GM21423 (cell line): ENCODE measurements around the gene F2R.
"Not testable (repeated sequence)": the region's sequence is repeated elsewhere in the genome, so short reads cannot be mapped to it uniquely, and the experiment has no call there.

Experiments
- ATAC-seq: cut with Tn5 transposase; IDR thresholded peaks from one replicate; pipeline ENCODE4 v1.9.1; 2021; ENCODE audit warnings: mild to moderate bottlenecking, moderate library complexity; ENCODE audit not compliant: unreplicated experiment

F2R gene

GRCh38 chr5:76717222-76718083 is 1.5 kb downstream of the F2R start:
- ATAC-seq, result no peak

DNA sequence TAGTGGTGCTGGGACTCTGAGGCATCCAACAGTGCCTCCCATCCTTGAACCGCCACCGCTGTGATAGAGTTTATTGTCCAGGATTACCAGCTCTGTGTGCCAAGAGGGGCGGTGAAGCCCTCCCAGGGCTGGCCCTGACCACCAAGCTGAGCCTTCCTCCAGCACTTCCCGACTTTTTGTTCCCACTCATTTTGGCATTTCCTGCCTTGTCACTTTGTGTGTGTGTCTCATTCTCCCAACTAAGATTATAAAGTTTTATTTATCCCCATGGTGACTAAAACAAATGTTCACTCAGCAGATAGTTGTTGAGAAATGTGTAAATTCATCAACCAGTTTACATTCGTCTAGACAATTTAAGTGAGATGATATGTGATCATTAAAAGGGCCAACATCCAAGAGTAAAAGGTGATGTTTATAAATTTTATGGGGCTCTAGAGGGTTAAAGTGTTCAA is 2.5 kb downstream of the F2R start:
- ATAC-seq, result no peak

GRCh38 chr5:76718880-76719279 is 3.0 kb downstream of the F2R start:
- ATAC-seq, result no peak

DNA sequence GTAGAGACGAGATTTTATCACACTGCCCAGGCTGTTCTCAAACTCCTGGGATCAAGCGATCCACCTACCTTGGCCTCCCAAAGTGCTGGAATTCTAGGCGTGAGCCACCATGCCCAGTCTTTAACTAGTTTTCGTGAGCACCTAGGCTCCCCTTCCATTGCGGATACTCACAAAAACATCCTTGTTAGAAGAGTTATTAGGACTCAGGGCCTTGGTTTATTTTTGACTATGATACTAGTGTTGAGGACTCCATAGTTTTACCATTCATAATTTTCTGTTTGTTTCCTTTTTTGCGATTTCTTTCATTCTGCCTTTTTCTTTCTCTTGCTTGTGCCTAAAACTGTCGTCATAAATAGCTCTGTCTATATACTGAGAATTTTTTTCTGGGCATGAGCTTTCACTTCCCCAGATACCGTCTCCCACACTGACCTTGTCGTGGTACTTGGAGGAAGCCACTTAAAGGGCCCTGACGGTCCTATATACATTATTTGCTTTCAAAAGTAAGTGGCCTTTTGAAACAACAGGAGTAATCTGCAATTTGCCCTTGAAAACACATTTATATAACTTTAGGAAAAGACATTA is 5.2 kb downstream of the F2R start:
- peak; percentile 94 for ATAC-seq

GRCh38 chr5:76723266-76723665 is 7.3 kb downstream of the F2R start:
- ATAC-seq, result no peak

- ATAC-seq, result no peak
Observed at GRCh38 chr5:76723906-76724305, 8.0 kb downstream of the F2R start.

DNA sequence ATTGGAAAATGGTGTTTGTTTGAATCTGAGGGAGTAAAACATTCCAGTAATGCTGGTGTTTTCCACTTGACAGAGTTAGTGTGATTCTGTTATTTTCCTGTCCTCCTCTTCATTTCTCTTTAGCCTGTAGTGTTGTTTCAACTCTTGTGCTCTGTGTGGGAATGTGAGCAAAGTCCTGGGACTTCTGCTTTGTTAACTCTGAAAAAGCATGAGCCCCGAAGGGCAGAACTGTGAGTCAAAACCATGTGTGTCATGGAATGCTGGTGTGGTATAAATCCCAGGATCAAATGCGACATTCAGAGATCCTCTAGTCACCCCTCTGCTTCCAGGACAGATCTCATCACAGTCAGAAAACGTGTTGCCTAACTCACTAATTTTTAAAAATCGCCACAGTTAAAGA is 8.9 kb downstream of the F2R start:
- no peak for ATAC-seq

DNA sequence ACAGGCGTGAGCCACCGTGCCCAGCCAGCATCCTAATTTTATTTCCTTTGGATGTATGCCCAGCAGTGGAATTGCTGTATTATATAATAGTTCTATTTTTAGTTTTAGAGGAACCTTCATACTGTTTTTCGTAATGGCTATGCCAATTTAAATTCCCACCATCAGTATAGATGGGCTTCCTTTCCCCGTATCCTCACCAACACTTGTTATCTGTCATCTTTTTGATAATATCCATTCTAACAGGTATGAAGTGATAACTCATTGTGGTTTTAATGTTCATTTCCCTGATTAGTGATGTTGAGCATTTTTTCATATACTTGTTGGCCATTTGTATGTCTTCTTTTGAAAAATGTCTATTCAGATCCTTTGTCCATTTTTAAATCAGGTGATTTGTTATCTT is 13.0 kb downstream of the F2R start:
- ATAC-seq, result no peak

- ATAC-seq, result no peak
Observed at GRCh38 chr5:76729373-76730290, 13.7 kb downstream of the F2R start.

DNA sequence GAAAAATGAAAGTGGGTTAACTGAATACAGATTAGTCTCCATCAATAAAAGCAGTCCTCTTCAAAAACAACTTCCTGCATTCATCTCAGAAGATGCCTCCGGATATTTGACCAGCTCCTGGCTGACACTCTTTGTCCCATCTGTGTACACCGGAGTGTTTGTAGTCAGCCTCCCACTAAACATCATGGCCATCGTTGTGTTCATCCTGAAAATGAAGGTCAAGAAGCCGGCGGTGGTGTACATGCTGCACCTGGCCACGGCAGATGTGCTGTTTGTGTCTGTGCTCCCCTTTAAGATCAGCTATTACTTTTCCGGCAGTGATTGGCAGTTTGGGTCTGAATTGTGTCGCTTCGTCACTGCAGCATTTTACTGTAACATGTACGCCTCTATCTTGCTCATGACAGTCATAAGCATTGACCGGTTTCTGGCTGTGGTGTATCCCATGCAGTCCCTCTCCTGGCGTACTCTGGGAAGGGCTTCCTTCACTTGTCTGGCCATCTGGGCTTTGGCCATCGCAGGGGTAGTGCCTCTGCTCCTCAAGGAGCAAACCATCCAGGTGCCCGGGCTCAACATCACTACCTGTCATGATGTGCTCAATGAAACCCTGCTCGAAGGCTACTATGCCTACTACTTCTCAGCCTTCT is 16.6 kb downstream of the F2R start:
- ATAC-seq, result no peak

DNA sequence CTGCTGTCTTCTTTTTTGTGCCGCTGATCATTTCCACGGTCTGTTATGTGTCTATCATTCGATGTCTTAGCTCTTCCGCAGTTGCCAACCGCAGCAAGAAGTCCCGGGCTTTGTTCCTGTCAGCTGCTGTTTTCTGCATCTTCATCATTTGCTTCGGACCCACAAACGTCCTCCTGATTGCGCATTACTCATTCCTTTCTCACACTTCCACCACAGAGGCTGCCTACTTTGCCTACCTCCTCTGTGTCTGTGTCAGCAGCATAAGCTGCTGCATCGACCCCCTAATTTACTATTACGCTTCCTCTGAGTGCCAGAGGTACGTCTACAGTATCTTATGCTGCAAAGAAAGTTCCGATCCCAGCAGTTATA is 17.1 kb downstream of the F2R start:
- ATAC-seq, result peak; percentile 57

DNA sequence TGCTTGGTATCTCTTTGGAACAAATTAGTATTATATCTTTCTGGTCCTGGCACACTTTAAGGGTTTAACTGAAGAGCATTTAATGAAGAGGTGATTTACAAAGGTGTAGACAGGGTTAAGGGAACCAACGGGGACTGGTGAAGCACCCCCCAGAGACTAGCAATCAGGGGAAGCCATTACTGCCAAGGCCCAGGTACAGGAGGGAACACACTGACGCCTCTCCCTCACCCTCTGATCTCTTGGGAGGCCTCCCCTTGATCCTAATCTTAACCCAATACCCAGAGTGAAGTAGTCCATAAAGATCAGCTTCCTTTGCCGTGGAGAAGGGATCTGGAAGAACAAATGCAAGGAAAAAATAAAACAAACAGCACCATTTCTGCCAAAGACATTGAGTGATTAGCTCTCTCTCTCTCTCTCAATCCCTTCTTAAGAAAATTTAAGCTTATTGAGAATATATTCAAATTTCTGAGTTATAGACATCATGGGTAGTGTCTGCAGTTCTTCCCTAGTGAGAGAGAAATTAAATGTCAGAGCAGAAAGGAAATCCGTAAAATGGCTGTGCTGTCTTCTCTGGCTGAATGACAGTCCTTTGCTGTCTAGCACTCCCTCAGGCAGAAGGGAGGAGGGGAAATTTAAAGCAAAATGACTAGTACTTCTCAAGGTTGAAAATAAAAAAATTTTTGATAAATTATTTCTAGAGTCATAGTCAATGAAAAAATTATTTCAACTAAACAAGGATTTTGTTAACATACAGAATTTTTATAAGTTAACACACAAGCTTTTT is 20.0 kb downstream of the F2R start:
- no peak for ATAC-seq

DNA sequence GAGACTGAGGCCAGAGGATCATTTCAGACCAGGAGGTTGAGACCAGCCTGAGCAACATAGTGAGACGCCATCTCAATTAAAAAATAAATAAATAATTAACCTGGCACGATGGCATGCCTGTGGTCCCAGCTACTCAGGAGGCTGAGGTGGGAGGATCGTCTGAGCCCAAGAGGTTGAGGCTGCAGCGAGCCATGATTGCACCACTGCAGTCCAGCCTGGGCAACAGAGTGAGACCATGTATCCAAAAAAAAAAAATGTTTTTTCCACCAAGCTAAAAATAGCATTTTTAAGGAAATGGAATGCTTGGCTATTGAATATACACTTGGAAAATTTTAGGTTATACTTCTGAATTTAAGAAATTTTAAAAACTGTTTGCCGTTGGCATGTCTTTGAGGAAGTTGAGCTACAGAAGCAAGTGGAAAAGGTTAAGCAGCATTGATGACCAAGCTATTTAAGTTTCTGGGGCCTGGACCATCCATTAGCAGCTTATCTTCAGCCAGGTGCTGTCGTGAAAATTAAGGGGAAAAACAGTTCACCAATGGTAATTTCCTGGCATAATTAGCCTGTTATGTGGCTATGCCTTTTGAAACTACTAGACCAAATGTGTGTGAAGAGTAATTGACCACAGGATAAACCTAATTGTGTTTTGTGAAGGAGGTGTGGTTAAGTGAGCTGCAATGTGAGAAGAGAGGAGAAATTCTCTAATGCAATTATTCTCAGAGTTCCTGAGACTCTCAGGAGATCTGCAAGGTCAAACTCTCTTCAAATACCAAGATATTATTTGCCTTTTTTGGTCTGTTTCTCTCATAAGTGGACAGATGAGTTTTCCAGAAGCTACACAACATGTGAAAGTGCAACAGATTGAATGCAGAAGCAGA is 21.0 kb downstream of the F2R start:
- ATAC-seq, result peak; percentile 30

DNA sequence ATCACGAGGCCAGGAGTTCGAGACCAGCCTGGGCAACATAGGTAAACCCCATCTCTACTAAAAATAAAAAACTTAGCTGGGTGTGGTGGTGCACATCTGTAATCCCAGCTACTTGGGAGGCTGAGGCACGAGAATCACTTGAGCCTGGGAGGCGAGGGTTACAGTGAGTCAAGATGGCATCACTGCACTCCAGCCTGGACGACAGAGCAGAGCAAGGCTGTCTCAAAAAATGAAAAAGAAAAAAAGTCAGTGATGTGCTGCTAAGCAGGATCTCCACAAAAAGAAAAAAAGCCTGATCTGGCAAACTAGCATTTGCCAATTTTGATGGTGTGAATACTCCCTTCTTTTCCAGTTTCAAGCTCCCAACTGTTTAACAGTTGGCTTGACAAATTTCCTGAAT is 21.9 kb downstream of the F2R start:
- no peak for ATAC-seq

DNA sequence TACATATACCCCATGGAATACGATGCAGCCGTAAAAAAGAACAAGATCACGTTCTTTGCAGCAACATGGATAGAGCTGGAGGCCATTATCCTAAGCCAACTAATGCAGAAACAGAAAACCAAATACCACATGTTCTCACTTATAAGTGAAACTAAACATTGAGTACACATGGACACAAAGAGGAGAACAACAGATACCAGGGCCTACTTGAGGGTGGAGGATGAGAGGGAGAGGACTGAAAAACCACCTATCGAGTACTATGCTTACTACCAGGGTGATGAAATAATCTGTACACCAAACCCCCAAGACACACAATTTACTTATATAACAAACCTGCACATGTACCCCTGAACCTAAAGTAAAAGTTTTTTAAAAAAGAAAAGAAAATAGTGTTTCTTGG is 25.6 kb downstream of the F2R start:
- not testable (repeated sequence) for ATAC-seq

DNA sequence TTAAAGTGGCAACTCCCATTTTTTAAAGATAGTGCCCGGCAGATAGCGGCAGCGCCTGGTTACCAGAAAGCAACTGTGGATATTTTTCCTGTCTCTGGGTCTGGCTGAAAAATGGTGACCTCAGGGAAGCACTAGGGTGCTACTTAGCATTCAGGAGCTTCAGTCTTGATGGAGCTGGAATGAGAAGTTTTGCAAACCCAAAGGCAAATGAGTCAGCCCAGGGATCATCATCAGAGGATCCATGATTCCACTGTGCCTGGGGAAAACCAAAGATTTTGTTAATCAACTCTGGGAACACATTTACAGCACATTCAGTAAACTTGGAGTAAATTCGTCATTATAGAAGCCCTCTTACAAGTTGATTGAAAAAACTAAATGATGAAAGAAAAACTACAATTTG is 26.7 kb downstream of the F2R start:
- no peak for ATAC-seq

DNA sequence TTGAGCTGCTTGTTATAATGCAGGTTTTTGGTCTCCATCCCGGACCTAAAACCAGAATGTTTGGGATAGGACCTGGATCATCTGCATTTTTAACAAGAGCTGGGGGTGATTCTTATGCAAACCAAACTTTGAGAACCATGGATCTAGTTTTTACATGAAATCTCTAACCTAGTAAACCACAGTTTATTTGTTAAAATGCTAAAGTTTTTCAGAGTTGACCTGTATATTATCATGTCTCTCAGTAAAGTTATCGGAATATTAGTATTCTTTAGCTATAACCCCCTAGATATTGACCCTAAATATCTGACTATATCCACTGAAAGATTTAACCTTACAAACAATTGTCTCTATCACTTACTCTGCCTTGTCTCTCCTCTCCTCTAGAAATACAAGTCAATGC is 28.7 kb downstream of the F2R start:
- ATAC-seq, result no peak

GRCh38 chr5:76745670-76746069 is 29.7 kb downstream of the F2R start:
- ATAC-seq, result no peak

DNA sequence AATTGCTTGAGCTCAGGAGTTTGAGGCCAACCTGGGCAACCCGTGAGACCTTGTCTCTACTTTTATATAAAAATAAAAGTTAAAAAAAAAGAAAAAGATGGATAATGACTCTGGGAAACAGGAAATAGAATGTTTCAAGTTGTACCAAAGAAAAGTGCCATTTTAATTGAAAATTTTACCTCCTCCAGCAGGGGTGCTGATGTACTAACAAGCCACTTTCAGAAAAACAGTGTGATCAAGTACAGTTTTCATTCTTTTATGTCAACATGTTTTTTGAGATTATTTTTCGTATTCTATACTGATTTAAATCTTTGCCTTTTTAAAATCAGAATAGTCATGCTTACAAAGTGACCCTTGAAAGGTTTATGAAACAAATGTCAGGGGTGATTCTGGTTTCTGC is 30.8 kb downstream of the F2R start:
- no peak for ATAC-seq
